ENCODE results near the gene CHCHD6.

The CHCHD6 gene

GRCh38 chr3:126957776-126958637, 254.0 kb downstream of the CHCHD6 start:
- no peak overlapping the region for H3K14ac ChIP-seq (ENCODE audit: low read length)
- H3K4me2 ChIP-seq (ENCODE audit: insufficient read depth, low read length, poor library complexity, severe bottlenecking) = no peak overlapping the region
- peak overlapping the region; percentile 54 for H3K18ac ChIP-seq (ENCODE audit: low read length)
- H3K79me1 ChIP-seq (ENCODE audit: low read depth, low read length) = no peaks in the 10 kb centered on the region
- H3K4me1 ChIP-seq (ENCODE audit: control insufficient read depth in 2 of 2, insufficient read depth in 1 of 2, low read depth in 1 of 2, low read length in 2 of 2) = peaks cover 11 to 13% of the 10 kb centered on the region in 2 donors
- no peak for DNase-seq (ENCODE audit: low spot score)
- no peak overlapping the region for H2BK15ac ChIP-seq (ENCODE audit: low read length)
- H3K9ac ChIP-seq (ENCODE audit: low read depth, low read length, poor library complexity) = peak overlapping the region; percentile 46
- H3K36me3 ChIP-seq (replicated peaks in 1 of 2; ENCODE audit: control insufficient read depth in 2 of 2, insufficient read depth in 2 of 2, low read length in 2 of 2) = no peaks in the 10 kb centered on the region
- no peak overlapping the region for H2BK12ac ChIP-seq (ENCODE audit: low read length)
- no peak overlapping the region for H3K27ac ChIP-seq (replicated peaks; ENCODE audit: low read length)
- no peaks in the 10 kb centered on the region for H3K27me3 ChIP-seq (ENCODE audit: control insufficient read depth in 3 of 3, insufficient read depth in 3 of 3, low read depth in 1 of 3, low read length in 3 of 3)
- H3K4me3 ChIP-seq (ENCODE audit: low read length in 2 of 2) = no peak overlapping the region
- H3K4ac ChIP-seq (ENCODE audit: low read length) = no peak overlapping the region
- peak overlapping the region; percentile 14 for H3K23ac ChIP-seq (ENCODE audit: low read depth, low read length, poor library complexity)
- no peak overlapping the region for H2AK5ac ChIP-seq (ENCODE audit: low read depth, low read length)
- no CpG with 5 or more reads among the region's 14 CpGs for WGBS, 2 donors (ENCODE audit: extremely low coverage in 2 of 2, insufficient read length in 2 of 2, insufficient replicate concordance in 1 of 2)
- no peak overlapping the region for H2AFZ ChIP-seq (ENCODE audit: low read length)
- H3K9me3 ChIP-seq (replicated peaks in 1 of 2; ENCODE audit: control insufficient read depth in 2 of 2, insufficient read depth in 1 of 2, low read depth in 1 of 2, low read length in 2 of 2) = no peaks in the 10 kb centered on the region
- H4K91ac ChIP-seq (ENCODE audit: low read depth, low read length, poor library complexity) = peak overlapping the region; percentile 46
- H2BK120ac ChIP-seq (ENCODE audit: low read depth, low read length) = peak overlapping the region; percentile 47
- no peak overlapping the region for H2BK5ac ChIP-seq (ENCODE audit: low read length)
- no peak overlapping the region for H4K8ac ChIP-seq (ENCODE audit: low read depth, low read length)

- H3K4me2 ChIP-seq (ENCODE audit: insufficient read depth, low read length, poor library complexity, severe bottlenecking) = no peak overlapping the region
- peaks cover 11 to 13% of the 10 kb centered on the region in 2 donors for H3K4me1 ChIP-seq (ENCODE audit: control insufficient read depth in 2 of 2, insufficient read depth in 1 of 2, low read depth in 1 of 2, low read length in 2 of 2)
- H3K4ac ChIP-seq (ENCODE audit: low read length) = no peak overlapping the region
- H4K91ac ChIP-seq (ENCODE audit: low read depth, low read length, poor library complexity) = peak overlapping the region; percentile 46
- peak overlapping the region; percentile 14 for H3K23ac ChIP-seq (ENCODE audit: low read depth, low read length, poor library complexity)
- H2BK120ac ChIP-seq (ENCODE audit: low read depth, low read length) = peak overlapping the region; percentile 47
- peak overlapping the region; percentile 54 for H3K18ac ChIP-seq (ENCODE audit: low read length)
- H3K27ac ChIP-seq (replicated peaks; ENCODE audit: low read length) = no peak overlapping the region
- no peak overlapping the region for H2BK12ac ChIP-seq (ENCODE audit: low read length)
- no peak overlapping the region for H2AK5ac ChIP-seq (ENCODE audit: low read depth, low read length)
- no peaks in the 10 kb centered on the region for H3K79me1 ChIP-seq (ENCODE audit: low read depth, low read length)
- H2BK5ac ChIP-seq (ENCODE audit: low read length) = no peak overlapping the region
- no CpG with 5 or more reads among the region's 10 CpGs for WGBS, 2 donors (ENCODE audit: extremely low coverage in 2 of 2, insufficient read length in 2 of 2, insufficient replicate concordance in 1 of 2)
- no peak for DNase-seq (ENCODE audit: low spot score)
- no peak overlapping the region for H4K8ac ChIP-seq (ENCODE audit: low read depth, low read length)
- H3K14ac ChIP-seq (ENCODE audit: low read length) = no peak overlapping the region
- no peaks in the 10 kb centered on the region for H3K9me3 ChIP-seq (replicated peaks in 1 of 2; ENCODE audit: control insufficient read depth in 2 of 2, insufficient read depth in 1 of 2, low read depth in 1 of 2, low read length in 2 of 2)
- no peak overlapping the region for H2BK15ac ChIP-seq (ENCODE audit: low read length)
- H3K36me3 ChIP-seq (replicated peaks in 1 of 2; ENCODE audit: control insufficient read depth in 2 of 2, insufficient read depth in 2 of 2, low read length in 2 of 2) = no peaks in the 10 kb centered on the region
- no peaks in the 10 kb centered on the region for H3K27me3 ChIP-seq (ENCODE audit: control insufficient read depth in 3 of 3, insufficient read depth in 3 of 3, low read depth in 1 of 3, low read length in 3 of 3)
- no peak overlapping the region for H2AFZ ChIP-seq (ENCODE audit: low read length)
- no peak overlapping the region for H3K9ac ChIP-seq (ENCODE audit: low read depth, low read length, poor library complexity)
- H3K4me3 ChIP-seq (ENCODE audit: low read length in 2 of 2) = no peak overlapping the region
Measured at GRCh38 chr3:126958638-126959085, 254.6 kb downstream of the CHCHD6 start.

- Histone ChIP-seq H2BK15ac (ENCODE audit: low read length) (no peak overlapping the region), H3K27me3 (ENCODE audit: control insufficient read depth in 3 of 3, insufficient read depth in 3 of 3, low read depth in 1 of 3, low read length in 3 of 3) (no peaks in the 10 kb centered on the region), H3K4me3 (ENCODE audit: low read length in 2 of 2) (no peak overlapping the region), H2BK120ac (ENCODE audit: low read depth, low read length) (peak overlapping the region; percentile 18), H2AK5ac (ENCODE audit: low read depth, low read length) (peak overlapping the region; percentile 74), H3K23ac (ENCODE audit: low read depth, low read length, poor library complexity) (no peak overlapping the region), H4K8ac (ENCODE audit: low read depth, low read length) (no peak overlapping the region), H3K79me1 (ENCODE audit: low read depth, low read length) (no peaks in the 10 kb centered on the region), H2BK5ac (ENCODE audit: low read length) (no peak overlapping the region), H3K14ac (ENCODE audit: low read length) (no peak overlapping the region), H3K4me1 (ENCODE audit: control insufficient read depth in 2 of 2, insufficient read depth in 1 of 2, low read depth in 1 of 2, low read length in 2 of 2) (peaks cover 11 to 13% of the 10 kb centered on the region in 2 donors), H2BK12ac (ENCODE audit: low read length) (no peak overlapping the region), H2AFZ (ENCODE audit: low read length) (no peak overlapping the region), H3K9ac (ENCODE audit: low read depth, low read length, poor library complexity) (peak overlapping the region; percentile 26), H3K9me3 (replicated peaks in 1 of 2; ENCODE audit: control insufficient read depth in 2 of 2, insufficient read depth in 1 of 2, low read depth in 1 of 2, low read length in 2 of 2) (peaks cover 0 to 2% of the 10 kb centered on the region in 2 donors), H3K36me3 (replicated peaks in 1 of 2; ENCODE audit: control insufficient read depth in 2 of 2, insufficient read depth in 2 of 2, low read length in 2 of 2) (no peaks in the 10 kb centered on the region), H3K18ac (ENCODE audit: low read length) (peak overlapping the region; percentile 83), H3K4ac (ENCODE audit: low read length) (no peak overlapping the region), H3K4me2 (ENCODE audit: insufficient read depth, low read length, poor library complexity, severe bottlenecking) (no peak overlapping the region), H4K91ac (ENCODE audit: low read depth, low read length, poor library complexity) (no peak overlapping the region), H3K27ac (replicated peaks; ENCODE audit: low read length) (no peak overlapping the region)
- no peak for DNase-seq (ENCODE audit: low spot score)
- WGBS, 2 donors (ENCODE audit: extremely low coverage in 2 of 2, insufficient read length in 2 of 2, insufficient replicate concordance in 1 of 2) = no CpG with 5 or more reads among the region's 10 CpGs
Measured at GRCh38 chr3:126959136-126959920, 255.3 kb downstream of the CHCHD6 start.
